Kidney glomerular epithelial cell (primary cell): ENCODE results near the gene GUCY1A1.
A peak's percentile ranks its signal among the peaks of the same experiment; 100 is the strongest.
"Not testable (repeated sequence)": the region's sequence is repeated elsewhere in the genome, so short reads cannot be mapped to it uniquely, and the experiment has no call there.

Experiments
- DNase-seq: peaks from one replicate; lab custom pipeline; 2025; lab: John Stamatoyannopoulos, UW

The GUCY1A1 gene

DNA sequence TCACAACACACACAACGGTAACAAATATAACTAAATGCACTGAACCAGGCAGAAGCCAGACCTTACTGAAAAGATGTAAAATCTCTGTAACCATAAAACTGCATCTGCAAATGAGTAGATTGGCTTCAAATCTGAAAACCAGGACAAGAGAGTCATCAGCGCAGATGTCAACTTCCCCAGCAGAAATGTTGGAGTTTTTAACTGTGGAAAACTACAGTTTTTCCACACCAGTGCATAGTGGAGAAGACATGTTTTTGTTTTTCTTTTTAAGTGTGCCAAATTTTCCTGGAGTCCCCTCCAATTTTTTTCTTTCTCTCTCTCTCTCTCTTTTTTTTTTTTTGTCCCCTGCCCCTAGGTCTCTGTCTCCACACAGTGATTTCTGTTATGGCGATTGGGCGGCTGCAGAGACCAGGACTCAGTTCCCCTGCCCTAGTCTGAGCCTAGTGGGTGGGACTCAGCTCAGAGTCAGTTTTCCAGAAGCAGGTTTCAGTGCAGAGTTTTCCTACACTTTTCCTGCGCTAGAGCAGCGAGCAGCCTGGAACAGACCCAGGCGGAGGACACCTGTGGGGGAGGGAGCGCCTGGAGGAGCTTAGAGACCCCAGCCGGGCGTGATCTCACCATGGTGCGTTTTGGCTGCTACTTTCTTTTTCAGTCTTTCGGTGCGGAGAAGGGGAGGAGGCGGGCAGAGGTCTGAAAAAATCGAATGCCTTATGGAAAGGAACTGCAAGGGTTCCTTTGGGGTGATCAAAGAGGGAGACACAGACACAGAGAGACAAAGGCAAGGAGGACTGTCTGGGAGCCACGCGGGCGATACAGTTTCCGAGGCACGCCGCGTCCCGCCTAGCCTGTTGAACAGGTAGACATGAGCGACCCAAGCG lies at the start of gene GUCY1A1:
TSS of gene GUCY1A1 (plus strand) at position 505 of the 878 bp plus-strand sequence. CDS start 30,020 bp downstream, outside the sequence.
- peak; percentile 43 for DNase-seq

DNA sequence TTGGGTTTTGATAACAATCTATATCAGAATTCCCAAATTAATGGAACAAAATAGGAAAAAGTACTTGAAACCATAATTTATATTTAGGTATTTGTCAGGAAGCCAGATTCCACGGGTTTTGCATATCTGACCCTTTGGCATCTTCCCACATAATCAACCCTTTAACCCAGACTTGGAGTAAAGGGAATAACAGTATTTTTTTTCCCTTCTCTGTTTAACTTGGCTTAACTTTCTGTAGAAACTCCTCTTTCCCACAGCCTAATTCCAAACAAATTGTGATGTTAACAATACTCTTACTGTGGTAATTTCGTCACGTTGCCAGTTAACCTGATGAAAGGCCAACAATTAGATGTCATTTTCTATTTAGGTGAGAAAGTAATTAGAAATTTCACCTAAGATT lies 49.4 kb upstream of the GUCY1A1 start:
- no peak for DNase-seq

DNA sequence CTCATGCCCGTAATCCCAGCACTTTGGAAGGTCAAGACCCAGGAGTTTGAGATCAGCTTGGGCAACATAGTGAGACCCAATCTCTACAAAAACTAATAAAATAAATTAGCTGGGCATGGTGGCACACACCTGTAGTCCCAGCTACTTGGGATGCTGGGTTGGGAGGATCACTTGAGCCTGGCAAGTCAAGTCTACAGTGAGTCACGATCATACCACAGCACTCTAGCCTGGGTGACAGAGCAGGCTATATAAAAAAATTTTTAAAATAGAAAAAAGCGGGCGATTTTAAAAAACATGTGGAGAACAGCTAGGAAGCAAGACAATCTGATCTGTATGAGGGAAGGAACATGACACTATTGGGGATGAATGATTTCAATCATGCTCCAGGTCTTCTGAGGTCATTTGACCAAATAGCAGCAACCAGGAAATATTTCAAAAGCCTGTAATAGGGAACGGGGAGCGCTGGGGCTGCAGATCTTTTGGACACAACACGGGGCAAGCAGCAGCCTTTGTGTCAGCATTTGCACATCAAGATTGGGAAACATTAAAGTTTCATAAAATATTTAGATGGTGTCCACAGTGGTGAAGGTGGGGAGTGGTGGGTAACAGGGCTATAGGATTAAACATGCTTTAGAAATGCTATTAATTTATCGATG lies 48.3 kb upstream of the GUCY1A1 start:
- no peak for DNase-seq

DNA sequence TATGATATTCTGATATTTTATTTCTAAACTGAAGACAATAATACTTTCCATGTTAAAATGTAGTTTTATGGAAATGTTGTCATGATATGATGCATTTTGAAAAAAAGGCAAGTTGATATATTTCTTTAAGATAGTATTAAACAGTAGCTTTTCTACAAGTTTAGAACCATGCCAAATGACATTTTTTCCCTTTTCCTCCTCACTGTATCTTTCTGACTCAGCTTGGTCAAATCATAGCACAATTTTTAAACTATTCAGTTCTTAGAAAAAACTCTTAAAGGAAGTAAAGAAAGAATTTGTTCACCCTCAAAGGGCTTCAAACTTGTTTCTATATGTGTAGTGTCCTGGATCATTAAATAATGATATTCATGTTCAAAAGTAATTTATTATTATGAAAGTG lies 46.0 kb upstream of the GUCY1A1 start:
- DNase-seq, result no peak

- peak; percentile 71 for DNase-seq
These were observed 42.2 kb upstream of the GUCY1A1 start for GRCh38 chr4:155624478-155624877.

DNA sequence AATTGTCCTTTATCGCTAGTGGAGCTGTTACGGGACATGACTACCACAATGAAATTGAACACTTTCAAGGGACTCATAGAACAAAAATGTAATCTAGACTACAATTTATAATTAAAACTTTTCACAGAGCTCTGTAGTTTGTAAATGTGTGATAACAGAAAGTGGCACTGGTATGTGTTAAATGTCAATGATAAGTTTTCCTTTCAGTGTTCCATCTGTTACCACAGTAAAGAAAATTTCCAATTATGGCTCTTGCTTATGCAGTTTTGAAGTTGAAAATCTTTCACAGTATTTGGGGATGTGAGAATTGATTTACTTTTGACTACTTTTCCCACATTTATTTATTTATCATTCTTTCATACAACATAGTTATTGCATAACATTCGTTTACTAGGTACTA lies 40.1 kb upstream of the GUCY1A1 start:
- DNase-seq, result no peak

- DNase-seq, result peak; percentile 40
These were observed 37.3 kb upstream of the GUCY1A1 start for GRCh38 chr4:155629183-155629825.

GRCh38 chr4:155629956-155630355 lies 36.7 kb upstream of the GUCY1A1 start:
- no peak for DNase-seq

- DNase-seq, result no peak
These were observed 34.3 kb upstream of the GUCY1A1 start for GRCh38 chr4:155632310-155632840.

GRCh38 chr4:155638195-155638965 lies 28.3 kb upstream of the GUCY1A1 start:
- no peak for DNase-seq

DNA sequence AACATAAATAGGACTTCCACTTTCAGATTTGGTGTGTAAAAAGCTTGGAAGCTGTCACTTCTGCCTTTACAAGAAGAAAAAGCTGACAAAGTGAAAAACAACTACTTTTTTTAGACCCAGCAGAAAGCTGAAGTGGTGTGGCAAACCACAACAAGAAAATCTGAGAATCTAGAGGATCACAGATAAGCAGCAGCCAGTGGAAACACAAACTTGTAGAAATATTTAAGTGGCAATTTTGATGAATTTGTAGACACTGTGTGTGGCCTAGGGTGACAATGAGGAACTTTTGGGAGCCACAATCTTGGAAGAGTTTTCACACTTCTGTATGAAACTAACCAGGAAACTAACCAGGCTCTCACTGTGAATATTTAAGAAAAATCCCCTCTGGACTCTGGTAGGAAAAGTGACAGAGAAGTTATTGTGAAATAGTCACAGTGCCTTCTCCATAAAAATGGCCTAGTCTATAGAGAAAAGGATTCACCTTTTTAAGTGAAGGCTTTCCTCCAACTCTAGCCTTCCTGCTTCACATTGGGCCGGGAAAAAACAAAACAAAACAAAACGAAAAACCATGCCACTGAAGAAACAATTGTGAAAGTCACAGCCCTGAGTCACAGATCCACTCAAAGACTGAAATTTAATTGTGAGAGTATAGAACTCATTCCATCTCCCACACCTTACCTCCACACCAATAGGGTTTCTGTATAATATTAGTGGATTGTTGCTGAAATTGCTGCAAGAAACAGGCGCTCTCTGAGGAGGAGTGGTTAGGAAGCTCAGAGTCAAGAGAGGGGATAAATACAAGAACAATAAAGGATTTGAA lies 26.7 kb upstream of the GUCY1A1 start:
- no peak for DNase-seq

GRCh38 chr4:155640751-155641150 lies 25.9 kb upstream of the GUCY1A1 start:
- no peak for DNase-seq

DNA sequence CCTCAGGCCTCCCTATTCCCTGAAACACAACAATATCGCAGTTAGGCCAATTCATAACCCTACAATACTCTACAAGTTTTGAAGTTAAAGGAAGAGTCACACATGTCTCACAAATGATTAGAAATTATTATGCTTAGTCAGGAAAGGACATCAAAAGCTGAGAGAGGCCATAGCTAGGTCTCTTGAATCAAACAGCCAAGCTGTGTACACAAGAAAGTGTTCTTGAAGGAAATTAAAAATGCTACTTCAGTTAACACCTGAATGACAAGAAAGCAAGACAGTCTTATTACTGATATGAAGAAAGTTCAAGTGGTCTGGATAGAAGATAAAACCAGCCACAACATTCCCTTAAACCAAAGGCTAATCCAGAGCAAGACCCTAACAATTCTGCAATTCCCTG lies 23.6 kb upstream of the GUCY1A1 start:
- DNase-seq, result no peak

DNA sequence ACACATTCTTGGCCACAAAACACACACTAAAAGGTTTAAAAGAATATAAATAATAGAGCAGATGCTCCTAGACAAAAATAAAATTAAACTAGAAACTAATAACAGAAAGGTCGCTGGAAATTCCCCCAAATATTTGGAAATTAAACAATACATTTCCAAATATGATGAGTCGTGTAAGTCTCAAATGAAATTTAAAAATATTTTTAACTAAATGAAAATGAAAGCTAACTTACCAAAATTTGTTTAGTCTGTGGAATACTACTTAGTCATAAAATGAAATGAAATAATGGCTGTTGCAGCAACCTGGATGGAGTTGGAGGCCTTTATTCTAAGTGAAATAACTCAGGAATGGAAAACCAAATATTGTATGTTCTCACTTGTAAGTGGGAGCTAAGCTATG lies 20.6 kb upstream of the GUCY1A1 start:
- DNase-seq, result no peak

GRCh38 chr4:155650785-155651184 lies 15.9 kb upstream of the GUCY1A1 start:
- not testable (repeated sequence) for DNase-seq

DNA sequence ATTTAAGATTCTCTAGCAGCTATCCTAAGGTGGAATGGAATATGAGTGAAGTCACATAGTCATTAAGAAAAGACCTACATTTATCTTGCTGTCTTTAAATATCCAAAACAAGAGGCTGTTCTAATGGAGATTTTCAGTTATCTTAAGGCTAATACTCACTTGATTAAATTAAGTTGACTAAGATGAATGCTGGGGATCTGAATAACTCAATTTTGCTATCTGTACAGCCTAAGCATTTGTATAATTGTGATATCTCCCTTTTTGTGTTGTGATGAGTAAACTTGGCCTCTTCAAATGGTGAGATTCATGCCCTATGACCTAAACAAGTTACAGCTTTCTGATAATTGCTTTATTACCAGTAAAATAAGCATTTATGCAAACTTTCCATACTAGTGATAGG lies 13.6 kb upstream of the GUCY1A1 start:
- no peak for DNase-seq

DNA sequence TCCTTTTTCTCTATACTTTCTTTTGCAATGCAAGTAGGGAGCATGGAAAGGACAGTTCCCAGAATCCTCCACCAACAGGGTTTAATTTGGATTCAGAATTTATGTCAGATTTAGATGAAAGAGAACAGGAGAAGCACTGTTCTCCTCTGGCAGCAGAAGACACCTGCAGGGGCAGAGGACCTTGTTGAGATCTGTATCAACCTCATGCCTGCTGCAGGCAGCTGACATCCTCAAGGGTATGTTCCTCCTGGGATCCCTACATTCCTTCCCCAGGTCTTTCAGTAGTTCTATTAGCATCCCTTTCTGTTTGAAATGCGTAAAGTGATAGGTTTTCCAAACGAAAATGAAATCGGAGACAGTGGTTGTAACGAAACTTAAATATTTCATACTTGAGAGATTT lies 10.6 kb upstream of the GUCY1A1 start:
- no peak for DNase-seq

GRCh38 chr4:155657169-155657568 lies 9.5 kb upstream of the GUCY1A1 start:
- DNase-seq, result no peak

DNA sequence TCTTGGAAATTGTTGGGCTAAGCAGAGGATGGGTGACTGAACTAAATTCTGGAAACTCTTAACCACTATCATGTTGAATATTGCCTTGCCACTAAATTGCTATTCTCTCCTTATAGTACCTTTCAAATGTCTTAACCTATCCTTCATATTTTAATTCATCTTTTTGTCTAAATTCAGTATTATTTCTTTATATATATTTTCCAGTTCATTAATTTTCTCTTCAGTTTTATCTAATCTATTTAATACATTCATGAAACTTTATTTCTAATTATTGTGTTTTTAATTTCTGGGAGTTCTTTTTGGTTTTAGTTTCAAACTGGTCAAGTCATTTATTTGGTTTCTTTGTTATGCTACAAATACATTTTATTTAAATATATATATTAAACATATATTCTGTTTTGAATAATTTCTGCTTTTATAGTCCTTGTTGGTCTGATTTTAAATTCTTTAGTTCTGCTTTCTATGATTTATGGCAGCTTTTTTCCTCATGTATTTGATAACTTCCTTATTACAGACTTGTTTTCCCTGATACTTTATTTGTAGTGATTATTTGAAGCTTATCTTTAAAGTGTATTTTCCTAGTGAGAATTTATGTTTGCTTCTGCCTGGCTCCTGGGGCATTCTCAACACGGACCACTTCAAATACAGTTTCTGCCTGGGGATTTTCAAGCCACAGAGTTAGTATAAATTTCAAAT lies 8.5 kb upstream of the GUCY1A1 start:
- DNase-seq, result no peak

DNA sequence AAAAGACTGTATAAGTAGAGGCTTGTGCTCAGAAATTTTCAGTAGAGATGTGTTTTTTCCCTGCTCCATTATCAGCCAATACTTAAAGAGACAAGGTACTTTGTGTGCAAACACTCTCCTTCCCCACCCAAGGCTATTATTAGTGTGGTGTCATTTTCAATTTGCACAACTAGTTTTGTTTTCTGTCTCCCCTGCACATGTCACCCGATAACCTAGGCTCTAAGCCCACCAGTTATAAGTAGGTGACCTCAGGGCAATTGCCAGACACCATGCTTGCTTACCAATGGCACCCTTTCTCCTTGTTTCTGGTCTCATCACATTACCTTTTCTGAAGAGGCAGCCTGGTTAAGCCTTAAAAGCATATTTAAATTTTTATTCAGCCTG lies 8.0 kb upstream of the GUCY1A1 start:
- DNase-seq, result no peak
